ENCODE results near the gene ADGRB3.
A peak's percentile ranks its signal among the peaks of the same experiment; 100 is the strongest.

Gene ADGRB3

DNA sequence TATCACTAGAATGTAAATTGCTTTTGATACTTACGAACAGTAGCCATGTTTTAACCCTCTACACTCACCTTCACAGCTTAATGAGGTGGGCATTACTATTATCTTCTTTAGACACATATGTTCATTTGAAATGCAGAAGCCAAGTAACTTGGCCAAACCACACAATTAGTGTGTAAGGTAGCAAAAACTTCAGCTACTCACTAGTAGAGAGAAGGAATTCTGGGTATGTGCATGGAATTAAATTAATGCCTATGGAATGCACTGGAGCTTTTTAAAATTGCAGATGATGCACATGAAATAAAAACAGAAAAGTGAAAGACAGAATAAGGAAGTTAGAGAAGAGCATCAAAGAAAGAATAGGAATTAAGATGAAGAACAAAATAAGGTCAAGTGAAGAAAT is 494.0 kb downstream of the ADGRB3 start:
- DNase-seq (ENCODE audit: low read depth): no peak

DNA sequence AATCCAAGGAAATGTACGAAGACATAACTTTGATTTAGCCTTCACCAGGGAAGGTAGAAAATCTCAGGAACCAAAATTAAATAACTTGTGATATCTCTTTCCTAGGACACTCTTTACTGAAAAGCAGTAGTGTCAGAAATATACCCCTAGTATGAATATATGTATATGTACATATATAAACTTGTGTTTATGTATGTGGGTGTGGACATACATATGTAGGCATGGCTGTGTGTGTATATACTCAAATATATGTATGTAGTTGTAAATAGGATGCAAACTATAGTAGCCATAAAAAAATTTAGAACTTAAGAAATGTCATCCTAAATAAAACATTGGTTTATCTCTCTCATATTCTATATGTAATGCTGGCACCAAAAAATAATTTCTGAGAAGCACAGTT is 500.8 kb downstream of the ADGRB3 start:
- DNase-seq (ENCODE audit: low read depth): no peak

DNA sequence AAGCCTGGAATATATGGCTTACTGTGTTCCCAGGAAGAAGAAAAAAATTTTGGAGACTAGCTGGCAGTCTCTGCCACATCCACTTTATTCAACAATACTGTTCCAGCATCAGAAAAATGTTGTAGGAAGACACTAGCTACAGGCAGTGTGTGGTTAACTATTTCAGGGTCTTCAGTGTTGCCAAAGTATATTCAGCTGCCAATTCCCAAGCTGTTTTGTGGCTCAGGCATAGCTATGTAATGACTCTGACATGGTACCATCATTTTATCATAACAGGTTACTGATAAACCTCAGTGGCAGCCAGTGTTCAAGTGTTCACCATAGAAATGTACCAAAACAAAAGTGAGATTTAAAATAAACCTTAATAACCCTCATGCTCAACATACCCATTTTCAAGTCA is 503.1 kb downstream of the ADGRB3 start:
- DNase-seq (ENCODE audit: low read depth): no peak

DNA sequence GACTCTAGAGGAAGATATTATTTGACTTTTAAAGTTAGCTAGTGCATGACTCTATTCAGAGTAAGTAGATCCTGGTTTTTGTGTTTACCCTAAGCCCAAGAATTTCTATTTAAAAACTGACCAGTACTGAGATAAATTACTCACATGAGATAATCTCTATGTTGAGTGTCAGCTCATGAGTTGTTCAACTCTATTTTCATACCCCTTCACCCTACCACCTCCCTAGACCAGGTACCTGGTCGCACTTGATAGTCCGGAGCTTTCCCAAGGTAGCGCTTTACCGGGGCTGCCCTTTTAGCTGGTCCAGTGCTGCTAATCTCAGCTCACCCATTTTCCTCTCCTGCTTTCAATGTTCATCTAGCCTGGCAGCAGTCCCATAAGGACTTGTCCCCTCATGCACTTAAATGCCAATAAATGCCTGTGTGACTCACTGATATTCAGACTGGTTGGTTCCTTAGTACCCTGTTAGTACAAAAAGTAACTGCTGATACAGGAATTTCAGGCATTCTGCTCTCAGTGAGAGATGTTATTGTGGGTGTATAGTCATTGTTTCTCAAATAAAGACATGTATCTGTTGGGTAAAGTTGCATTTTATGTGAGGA is 503.9 kb downstream of the ADGRB3 start:
- DNase-seq (ENCODE audit: low read depth): peak; percentile 31

DNA sequence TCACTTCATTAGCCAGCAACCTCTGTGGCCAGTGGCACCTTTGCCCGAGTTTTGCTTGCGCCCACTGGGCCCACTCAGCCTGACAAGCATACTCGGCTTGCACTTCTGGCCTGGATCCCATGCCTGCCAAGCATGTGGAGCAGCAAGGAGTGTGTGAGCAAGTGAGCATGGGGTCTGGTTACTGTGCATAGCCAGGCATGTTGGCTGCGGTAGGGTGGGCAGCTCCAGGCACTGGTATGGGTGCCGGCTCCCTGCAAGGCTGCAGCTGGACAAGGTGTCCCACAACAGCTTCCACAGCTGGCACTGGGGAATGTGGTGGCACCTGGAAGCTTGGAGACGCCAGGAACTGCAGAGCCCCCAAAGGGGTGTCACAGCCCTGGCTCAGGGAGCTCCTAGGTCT is 510.0 kb downstream of the ADGRB3 start:
- DNase-seq (ENCODE audit: low read depth): no peak

DNA sequence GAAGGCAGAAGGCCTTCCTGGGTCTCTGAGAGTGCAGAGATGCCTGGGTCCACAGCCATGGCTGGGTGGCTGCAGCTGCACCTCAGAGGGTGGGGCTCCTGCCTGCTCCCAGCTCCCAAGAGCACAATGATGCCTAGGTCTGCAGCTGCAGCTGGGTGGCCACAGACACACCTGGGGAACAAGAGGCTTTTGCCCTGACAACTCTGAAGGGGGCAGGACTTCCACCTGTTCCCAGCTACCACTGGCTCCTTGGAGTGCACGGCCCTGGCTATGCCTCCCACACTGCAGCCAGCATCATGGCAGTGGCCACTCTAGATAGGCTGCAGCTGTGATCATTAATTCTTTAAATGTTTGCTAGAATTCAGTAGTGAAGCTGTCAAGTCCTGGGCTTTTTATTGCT is 511.3 kb downstream of the ADGRB3 start:
- no peak for DNase-seq (ENCODE audit: low read depth)

DNA sequence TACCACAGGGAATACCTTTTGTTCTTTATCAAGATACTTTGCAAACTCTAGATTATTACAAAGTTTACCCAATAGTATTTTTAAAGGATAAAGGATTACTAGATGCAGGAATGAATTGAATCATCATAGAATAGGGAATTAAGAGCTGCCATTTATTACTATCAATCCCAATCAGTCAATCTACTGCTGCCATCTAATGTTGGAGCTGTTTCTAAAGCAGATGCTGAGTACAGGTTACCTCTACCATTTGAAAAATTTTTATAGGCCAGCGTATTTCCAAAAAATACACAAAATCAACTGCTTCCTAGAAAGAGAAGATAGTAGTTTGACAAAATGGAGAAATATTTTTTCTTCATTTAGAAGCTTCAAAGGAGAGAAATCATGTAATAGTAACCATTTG is 520.4 kb downstream of the ADGRB3 start:
- no peak for DNase-seq (ENCODE audit: low read depth)

DNA sequence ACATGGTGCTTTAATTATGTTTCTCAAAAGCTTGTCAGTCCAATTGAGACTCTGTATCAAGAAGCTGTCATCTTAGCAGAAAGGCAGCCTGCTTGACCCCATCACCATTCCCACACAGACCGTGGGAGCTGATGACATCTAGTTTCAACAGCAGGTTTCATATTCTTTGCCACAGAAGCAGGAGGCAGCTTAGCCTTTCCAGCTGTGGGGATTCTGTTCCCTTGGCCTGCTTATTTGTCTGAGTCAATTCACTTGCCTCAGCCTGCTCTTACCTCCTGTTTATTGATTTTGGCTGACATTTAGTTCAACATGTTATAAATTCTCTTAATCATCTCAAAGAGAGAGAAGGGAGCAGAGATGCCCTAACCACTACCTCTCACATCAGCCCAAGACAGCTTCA is 527.7 kb downstream of the ADGRB3 start:
- DNase-seq (ENCODE audit: low read depth): no peak

DNA sequence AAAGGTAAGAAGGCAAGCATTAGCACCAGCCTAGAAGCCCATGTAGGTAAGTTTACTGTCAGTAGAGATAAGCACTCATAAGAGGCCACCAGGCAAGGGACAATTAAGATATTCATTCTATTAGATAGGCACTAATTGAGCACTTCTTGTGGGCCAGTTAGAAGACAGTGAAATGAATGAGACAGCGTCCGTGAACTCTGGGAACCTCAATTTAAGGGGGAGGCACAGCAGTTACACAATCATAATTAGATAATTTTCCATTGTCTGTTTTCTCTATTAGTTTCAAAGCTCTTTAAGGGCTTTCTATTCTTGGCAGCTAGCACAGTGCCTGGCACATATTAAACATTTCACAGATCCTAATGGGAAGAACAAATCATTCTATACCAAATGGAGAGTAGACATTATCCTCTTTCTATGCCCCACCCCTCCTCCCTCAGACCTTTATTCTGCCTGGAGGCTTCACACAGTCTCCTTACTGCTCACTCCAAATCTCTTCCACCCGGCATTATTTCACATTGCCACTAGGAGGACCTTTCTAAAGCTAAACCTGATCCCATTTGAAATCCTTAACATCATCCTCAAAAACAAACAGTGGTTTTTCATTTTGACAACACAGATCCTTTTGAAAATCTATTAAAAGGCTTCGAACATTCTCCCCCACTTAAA is 529.6 kb downstream of the ADGRB3 start:
- no peak for DNase-seq (ENCODE audit: low read depth)

DNA sequence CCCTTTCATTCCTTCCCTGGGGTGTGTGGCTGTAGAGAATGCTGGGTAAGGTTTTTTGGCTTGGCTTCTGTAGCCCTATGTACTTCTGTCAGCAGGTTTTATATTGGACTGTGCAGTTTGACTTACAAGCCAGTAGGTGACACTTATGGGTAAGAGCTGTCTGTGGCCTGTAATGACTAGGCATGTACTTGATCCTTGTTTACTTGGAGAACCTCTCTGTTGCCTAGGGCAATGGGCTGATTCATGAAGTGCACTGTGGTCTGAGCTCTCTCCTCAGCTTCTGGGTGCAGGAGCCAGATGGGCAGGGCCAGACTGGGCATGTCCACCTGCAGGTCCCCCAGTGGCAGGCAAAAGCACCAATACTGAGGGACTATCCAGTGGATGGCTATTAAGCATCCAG is 544.6 kb downstream of the ADGRB3 start:
- DNase-seq (ENCODE audit: low read depth): no peak

DNA sequence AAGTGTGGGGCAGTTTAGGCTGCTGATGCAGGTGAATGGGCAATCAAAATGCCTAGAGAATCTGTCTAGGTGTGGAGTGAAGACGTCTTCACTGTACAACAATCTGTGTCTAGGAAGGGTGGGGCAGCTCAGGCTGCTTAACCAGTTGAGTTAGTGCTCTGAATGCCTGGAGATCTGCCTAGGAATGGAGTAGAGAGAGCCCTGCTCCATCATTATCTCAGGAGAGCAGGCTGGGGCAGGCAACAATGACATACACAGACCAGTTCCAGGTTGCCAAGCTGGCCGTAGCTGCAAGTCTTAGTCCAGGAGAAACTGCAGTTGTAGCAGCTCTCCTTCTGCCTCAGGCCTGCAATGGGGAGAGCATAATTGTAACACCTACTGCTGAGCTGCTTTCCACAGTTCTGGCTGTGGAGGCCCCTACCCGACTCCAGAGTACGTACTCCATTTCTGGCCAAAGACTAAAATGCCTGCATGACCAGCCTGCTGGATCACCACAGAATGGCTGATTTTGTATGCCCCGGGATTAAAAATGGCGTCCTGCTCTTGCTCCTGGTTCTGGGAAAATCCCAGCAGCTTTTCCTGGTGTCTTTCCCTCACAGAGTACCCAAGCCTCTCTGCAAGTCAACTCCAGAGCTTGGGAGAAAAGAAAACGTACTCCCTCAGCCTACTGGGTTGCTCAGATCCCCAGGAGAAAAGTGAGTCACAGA is 545.4 kb downstream of the ADGRB3 start:
- DNase-seq (ENCODE audit: low read depth): no peak

DNA sequence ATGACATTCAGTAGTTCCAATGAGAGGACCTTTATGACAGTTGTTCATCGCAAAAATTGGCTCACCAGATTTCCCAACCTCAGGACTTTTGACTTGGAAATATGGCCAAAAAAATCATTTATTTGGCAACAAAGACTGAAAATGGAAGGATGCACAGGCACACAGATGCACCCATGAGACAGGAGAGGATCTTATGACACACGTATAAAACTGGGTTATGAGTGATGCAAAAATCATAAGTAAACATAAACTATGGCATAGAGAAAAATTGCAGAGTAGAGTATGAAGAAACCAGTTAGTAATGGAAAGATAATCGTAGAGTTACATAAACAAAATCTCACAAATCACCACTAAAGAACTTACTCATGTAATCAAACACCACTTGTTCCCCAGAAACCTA is 546.9 kb downstream of the ADGRB3 start:
- no peak for DNase-seq (ENCODE audit: low read depth)

DNA sequence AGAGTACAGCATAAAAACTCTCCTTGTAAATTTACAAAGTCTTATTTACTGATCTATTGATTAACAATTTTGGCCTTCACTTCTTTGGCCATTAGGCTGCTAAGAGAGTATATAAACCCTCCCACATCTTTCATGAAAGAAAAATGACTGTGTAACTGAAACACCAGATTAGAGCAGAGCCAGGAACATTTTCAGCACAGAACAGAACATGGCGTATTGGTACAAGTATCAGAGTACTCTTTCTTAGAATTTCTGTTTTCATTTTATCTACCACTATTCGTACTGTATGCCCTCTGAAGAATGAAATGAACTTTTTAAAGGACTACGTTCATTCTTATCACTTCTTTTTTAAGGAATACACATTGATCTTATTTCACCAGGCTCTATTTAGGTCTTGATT is 550.2 kb downstream of the ADGRB3 start:
- no peak for DNase-seq (ENCODE audit: low read depth)

DNA sequence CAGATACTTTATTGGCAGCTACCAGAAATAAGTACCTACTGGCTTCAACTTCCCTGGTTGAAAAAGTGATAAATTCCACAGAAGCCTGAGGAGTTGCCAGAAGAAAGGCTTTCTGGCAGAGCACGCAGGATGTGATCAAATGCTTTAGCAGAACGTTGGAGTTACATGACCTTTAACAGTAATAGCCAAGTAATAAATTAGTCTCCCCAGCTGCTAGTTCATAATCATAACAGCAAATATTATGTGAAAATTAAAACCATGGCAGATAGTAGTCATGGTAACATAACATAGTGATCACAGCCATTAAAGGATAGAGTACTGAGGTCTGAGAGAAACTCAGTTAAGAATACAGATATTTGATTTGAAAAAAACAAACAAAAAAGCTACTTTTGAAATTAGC is 567.7 kb downstream of the ADGRB3 start:
- no peak for DNase-seq (ENCODE audit: low read depth)

DNA sequence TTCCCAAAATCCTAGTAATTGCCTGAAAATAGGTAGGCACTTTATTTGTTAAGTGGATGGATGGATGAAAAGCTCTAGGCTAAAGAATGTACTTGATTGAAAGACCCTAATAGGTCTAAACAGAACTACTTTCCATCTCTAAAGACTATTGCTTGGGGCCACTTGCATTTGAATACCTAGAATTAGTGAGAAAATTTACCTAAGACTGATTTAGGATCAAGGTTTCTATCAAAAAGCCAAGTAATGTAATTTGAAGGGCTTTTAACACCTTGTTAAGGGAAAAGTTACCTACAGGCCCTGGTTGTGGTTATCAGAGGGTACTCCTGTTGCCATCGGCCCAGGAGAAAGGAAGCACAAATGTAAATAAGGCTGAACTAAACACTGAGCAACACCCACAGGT is 581.0 kb downstream of the ADGRB3 start:
- no peak for DNase-seq (ENCODE audit: low read depth)

DNA sequence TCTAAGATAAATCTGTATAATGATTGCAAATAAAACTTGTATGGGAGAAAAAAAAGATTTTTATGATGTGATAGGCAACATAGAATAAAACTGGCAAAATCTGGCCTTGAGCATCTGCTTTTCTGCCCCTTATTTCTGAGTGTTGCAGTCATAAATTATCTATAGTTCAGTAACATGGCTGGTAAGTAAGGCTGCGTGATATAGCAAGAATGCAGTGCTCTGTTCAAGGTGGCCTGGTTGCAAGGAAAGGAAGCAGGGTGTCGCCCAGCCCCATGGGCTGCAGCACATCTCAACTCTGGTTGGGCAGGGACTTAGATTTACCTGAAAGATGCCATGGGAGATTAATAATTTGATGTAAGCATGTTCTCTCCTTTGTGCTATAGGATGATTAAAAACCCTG is 582.3 kb downstream of the ADGRB3 start:
- no peak for DNase-seq (ENCODE audit: low read depth)

DNA sequence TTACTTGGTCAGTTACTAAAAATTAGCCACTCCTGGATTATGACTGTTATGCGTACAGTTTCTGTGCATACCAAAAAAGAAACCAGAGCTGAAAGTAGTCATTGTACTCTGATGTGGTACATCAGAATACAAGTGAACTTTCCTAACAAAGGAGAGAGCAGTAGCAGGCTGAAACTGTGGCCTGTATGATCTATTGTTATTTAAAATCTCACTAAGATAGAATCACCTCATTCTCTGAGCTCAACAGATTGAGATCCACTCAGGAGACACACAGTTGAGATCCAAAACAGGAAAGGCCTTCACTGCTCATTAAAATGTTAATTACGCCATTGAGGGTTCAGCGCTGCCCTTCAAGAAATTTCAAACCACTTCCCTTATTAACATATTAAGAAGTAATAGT is 585.3 kb downstream of the ADGRB3 start:
- DNase-seq (ENCODE audit: low read depth): no peak

DNA sequence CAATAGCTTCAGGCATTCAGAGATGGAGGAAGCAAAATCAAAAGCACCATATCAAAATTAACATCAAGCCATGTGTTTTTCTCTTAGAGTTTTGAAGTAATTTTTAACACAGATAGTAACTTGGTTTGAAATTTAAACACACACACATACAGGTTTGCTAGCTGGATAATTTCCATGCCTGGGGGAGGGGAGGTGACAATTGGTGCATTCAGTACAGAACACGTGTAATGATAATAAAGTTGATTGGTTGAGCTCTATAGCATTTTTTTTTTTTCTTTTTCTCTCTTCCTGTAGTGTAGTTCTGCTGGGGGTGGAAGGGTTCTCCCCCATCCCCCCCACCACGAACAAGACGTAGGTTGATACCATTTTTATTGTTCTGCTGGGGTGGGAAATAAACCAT is 596.9 kb downstream of the ADGRB3 start:
- no peak for DNase-seq (ENCODE audit: low read depth)

DNA sequence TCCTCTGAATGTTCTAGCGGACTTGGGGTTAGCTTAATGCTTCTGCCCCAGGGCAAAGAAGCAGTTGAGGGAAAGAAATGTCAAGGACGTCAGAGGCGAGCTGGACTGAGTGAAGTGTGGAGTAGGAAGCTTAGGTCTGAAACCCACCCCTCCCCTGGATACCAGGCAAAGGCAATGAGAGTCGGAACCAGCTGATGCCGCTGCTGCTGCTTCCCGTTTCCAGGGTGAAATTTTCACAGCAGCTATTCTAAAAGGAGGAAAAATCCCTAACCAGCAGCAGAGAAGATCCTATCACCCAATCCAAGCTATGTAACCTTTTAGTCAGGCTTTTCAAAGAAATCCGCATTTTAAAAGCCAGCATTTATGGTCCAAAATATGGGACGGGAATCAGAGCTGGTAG is 597.4 kb downstream of the ADGRB3 start:
- no peak for DNase-seq (ENCODE audit: low read depth)

DNA sequence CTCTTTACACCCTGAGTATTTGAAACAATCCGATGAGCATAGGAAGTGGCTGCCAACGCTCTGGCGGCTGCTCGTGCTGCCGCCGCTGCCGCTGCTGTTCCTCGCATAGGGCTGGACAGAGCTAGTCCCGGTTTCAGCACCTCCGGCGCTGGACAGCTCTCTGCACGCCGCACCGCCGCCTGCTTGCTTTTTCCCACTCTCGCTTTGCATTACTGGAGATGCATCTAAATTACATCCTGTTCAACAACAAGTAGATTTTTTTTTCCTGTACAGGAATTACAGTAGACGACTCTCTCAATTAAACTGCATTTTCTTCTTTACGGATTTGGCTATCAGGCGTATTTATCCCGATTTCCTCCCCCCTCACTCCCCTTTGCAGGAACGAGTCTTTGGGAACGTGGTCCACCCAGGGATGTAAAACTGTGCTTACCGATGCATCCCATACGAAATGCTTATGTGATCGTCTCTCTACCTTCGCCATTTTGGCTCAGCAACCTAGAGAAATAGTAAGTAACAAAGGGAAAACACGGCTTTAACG is 597.9 kb downstream of the ADGRB3 start:
- peak; percentile 31 for DNase-seq (ENCODE audit: low read depth)

DNA sequence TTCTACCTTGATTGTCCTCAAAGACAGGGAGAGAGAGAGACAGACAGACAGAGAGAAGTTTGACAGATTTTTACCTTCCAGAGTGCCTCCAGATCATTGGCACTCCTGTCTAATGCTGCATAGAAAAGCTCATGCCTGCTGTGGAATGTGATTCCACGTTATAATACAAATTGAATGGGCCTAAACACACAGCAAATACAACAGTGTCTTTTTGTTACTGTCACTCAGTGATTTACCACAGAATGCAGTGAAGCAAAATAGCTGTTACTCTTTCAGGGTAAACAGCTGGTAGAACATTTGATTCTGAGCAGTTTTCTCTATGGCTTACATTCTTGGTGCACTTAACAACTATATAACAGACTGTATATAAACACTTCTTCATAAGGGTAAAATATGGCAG is 603.0 kb downstream of the ADGRB3 start:
- DNase-seq (ENCODE audit: low read depth): no peak

DNA sequence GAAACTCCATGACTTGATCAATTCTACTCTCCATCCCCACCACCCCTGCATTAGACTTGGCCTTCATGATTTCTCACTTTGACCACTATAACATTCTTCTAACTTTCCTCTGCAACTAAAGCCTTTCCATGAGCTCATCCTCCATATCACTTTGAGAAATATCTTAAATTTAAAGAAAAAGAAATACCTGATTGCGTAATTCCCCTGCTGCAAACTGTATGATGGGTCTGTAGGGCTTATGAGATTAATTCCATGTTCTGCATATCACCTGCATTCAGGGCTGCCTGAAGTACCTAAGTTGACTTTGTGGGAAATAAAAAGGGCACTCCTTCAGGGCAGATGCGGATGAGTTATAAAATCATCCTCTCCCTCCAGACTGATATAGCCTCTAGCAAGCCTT is 611.9 kb downstream of the ADGRB3 start:
- no peak for DNase-seq (ENCODE audit: low read depth)

DNA sequence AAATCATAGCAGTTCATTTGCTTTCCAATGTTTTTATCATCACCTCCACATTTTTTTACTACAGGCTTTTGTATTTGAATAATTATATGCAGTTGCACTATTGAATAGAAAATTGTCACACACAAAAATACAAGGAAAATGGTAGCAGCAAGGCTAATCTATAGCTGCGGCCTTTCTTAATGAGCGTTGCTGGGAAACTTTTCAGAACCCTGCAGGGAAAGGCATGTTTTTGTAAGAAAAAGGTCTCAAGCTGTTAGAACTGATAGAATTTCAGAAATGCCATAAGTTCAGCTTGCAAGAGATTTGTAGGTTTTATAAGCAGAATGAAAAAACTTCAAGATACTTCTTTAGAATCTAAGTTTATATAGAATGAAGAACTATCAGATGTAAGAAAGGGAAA is 625.9 kb downstream of the ADGRB3 start:
- no peak for DNase-seq (ENCODE audit: low read depth)

DNA sequence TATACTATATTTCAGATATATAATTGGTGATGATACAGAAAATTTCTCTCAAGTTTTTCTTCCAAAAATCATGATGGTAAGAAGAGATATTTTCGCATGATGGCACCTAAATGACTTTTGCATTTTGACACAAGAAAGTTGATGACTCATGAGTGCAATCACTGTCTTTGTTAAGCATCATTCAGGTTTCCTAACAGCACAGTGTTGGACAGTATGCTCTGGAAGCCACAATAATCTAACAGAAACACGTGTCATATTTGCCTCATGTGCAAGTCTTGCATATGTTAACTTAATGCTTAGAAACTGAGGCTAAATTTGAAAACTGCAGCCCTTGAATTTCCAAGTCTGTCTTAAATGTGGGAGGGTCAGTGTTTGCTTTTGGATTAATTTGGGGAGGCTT is 628.2 kb downstream of the ADGRB3 start:
- DNase-seq (ENCODE audit: low read depth): no peak

Measured in non-pigmented ciliary epithelial cell (primary cell).